H9 (cell line): ENCODE results near the gene ZNF853. TPM values are rescaled to one million over a fixed set of nuclear protein-coding genes. Genes with fewer than 3 reads are reported as not detected.

Experiments
- DNase-seq: peaks from one replicate; pipeline ENCODE4 v3.0.0-alpha.2; 2017
- H2AFZ ChIP-seq: one replicate; pipeline ENCODE4 v1.6.1; 2013; ENCODE audit warnings: mild to moderate bottlenecking, low read length, control low read depth, moderate library complexity
- H2AK5ac ChIP-seq: 2 replicates; pipeline ENCODE4 v1.6.1; 2013; ENCODE audit warnings: low read length, control low read depth, mixed read lengths; ENCODE audit not compliant: insufficient read length
- H2BK120ac ChIP-seq: one replicate; pipeline ENCODE4 v1.6.1; 2013; ENCODE audit warnings: low read depth, mild to moderate bottlenecking, low read length, control low read depth, inconsistent platforms; ENCODE audit not compliant: poor library complexity, severe bottlenecking
- H2BK12ac ChIP-seq: 2 replicates; pipeline ENCODE4 v1.6.1; 2013; ENCODE audit warnings: low read length, control low read depth, mixed read lengths, low read depth; ENCODE audit not compliant: insufficient read length
- H2BK15ac ChIP-seq: 2 replicates; pipeline ENCODE4 v1.6.1; 2013; ENCODE audit warnings: low read depth, low read length, control low read depth
- H2BK20ac ChIP-seq: one replicate; pipeline ENCODE4 v1.6.1; 2013; ENCODE audit warnings: low read depth, mild to moderate bottlenecking, low read length, control low read depth, inconsistent platforms; ENCODE audit not compliant: poor library complexity, severe bottlenecking
- H2BK5ac ChIP-seq: 2 replicates; pipeline ENCODE4 v1.6.1; 2013; ENCODE audit warnings: low read length, control low read depth, mixed read lengths; ENCODE audit not compliant: insufficient read length
- H3K14ac ChIP-seq: 2 replicates; pipeline ENCODE4 v1.6.1; 2013; ENCODE audit warnings: low read length, control low read depth; ENCODE audit not compliant: insufficient read depth
- H3K18ac ChIP-seq: 2 replicates; pipeline ENCODE4 v1.6.1; 2013; ENCODE audit warnings: low read depth, mild to moderate bottlenecking, mixed read lengths, low read length, control low read depth; ENCODE audit not compliant: insufficient read length
- H3K23ac ChIP-seq: 2 replicates; pipeline ENCODE4 v1.6.1; 2013; ENCODE audit warnings: low read length, control low read depth, mixed read lengths, low read depth; ENCODE audit not compliant: insufficient read length
- H3K23me2 ChIP-seq: 2 replicates; pipeline ENCODE4 v1.6.1; 2013; ENCODE audit warnings: low read depth, mild to moderate bottlenecking, mixed read lengths, low read length, control low read depth; ENCODE audit not compliant: insufficient read length, poor library complexity, severe bottlenecking
- H3K27ac ChIP-seq: 2 replicates; pipeline ENCODE4 v1.5.1; 2013; ENCODE audit warnings: low read length, control low read depth, mixed read lengths, low read depth; ENCODE audit not compliant: insufficient read length
- H3K27me3 ChIP-seq: 2 replicates; pipeline ENCODE4 v1.6.1; 2013; ENCODE audit warnings: low read length, control low read depth, inconsistent platforms; ENCODE audit not compliant: insufficient read depth
- H3K4ac ChIP-seq: 2 replicates; pipeline ENCODE4 v1.6.1; 2013; ENCODE audit warnings: low read depth, mild to moderate bottlenecking, control low read depth, inconsistent platforms, low read length, moderate library complexity
- H3K4me1 ChIP-seq: 2 replicates; pipeline ENCODE4 v1.6.1; 2013; ENCODE audit warnings: low read length, control low read depth, inconsistent platforms; ENCODE audit not compliant: insufficient read depth
- H3K4me2 ChIP-seq: 2 replicates; pipeline ENCODE4 v1.6.1; 2013; ENCODE audit warnings: low read length, control low read depth, mixed read lengths; ENCODE audit not compliant: insufficient read length, insufficient read depth
- H3K56ac ChIP-seq: 2 replicates; pipeline ENCODE4 v1.6.1; 2013; ENCODE audit warnings: low read depth, mild to moderate bottlenecking, mixed read lengths, low read length, control low read depth; ENCODE audit not compliant: insufficient read length
- H3K79me1 ChIP-seq: 2 replicates; pipeline ENCODE4 v1.6.1; 2013; ENCODE audit warnings: low read depth, mild to moderate bottlenecking, moderate library complexity, low read length, control low read depth, inconsistent platforms; ENCODE audit not compliant: insufficient read depth, poor library complexity, severe bottlenecking
- H3K79me2 ChIP-seq: 2 replicates; pipeline ENCODE4 v1.6.1; 2013; ENCODE audit warnings: low read length, control low read depth, inconsistent platforms; ENCODE audit not compliant: insufficient read depth
- H3K9ac ChIP-seq: 2 replicates; pipeline ENCODE4 v1.6.1; 2013; ENCODE audit warnings: low read length, control low read depth, mixed read lengths; ENCODE audit not compliant: insufficient read length; ENCODE audit errors: extremely low read depth
- H3K9me3 ChIP-seq: one replicate; pipeline ENCODE4 v1.6.1; 2013; ENCODE audit warnings: low read depth, low read length, inconsistent platforms; ENCODE audit not compliant: control insufficient read depth
- H3T11ph ChIP-seq: one replicate; pipeline ENCODE4 v1.6.1; 2013; ENCODE audit warnings: mild to moderate bottlenecking, low read length, control low read depth, inconsistent platforms
- H4K20me1 ChIP-seq: one replicate; pipeline ENCODE4 v1.6.1; 2013; ENCODE audit not compliant: control insufficient read depth, insufficient read length, insufficient read depth
- H4K5ac ChIP-seq: 2 replicates; pipeline ENCODE4 v1.6.1; 2013; ENCODE audit warnings: low read depth, mild to moderate bottlenecking, mixed read lengths, low read length, control low read depth; ENCODE audit not compliant: insufficient read length
- H4K8ac ChIP-seq: replicated peaks from 2 replicates; pipeline ENCODE4 v1.6.1; 2013; ENCODE audit warnings: low read length, control low read depth, mixed read lengths, low read depth; ENCODE audit not compliant: insufficient read length
- H4K91ac ChIP-seq: 2 replicates; pipeline ENCODE4 v1.6.1; 2013; ENCODE audit warnings: low read depth, mild to moderate bottlenecking, moderate library complexity, mixed read lengths, low read length, control low read depth; ENCODE audit not compliant: insufficient read length
- H3K27ac Mint-ChIP-seq, 3 experiments: 2 replicates in 2 of 3; 3 replicates in 1 of 3; pipeline ENCODE4 v1.8.0; 2020 to 2021; ENCODE audit warnings: mixed read lengths in 3 of 3, mild to moderate bottlenecking in 1 of 3, moderate library complexity in 1 of 3
- H3K27me3 Mint-ChIP-seq: 2 replicates; pipeline ENCODE4 v1.8.0; 2021; ENCODE audit warnings: low read depth, mild to moderate bottlenecking, moderate library complexity, mixed read lengths
- H3K36me3 Mint-ChIP-seq, 3 experiments: 2 replicates in 2 of 3; 3 replicates in 1 of 3; pipeline ENCODE4 v1.8.0; 2020 to 2021; ENCODE audit warnings: low read depth in 3 of 3, mixed read lengths in 3 of 3; ENCODE audit not compliant: insufficient read depth in 1 of 3
- H3K4me1 Mint-ChIP-seq, 2 experiments: 2 replicates each; pipeline ENCODE4 v1.8.0; 2020; ENCODE audit warnings: mixed read lengths in 2 of 2
- H3K4me3 Mint-ChIP-seq, 2 experiments: 2 replicates in 1 of 2; 3 replicates in 1 of 2; pipeline ENCODE4 v1.8.0; 2020 to 2021; ENCODE audit warnings: mild to moderate bottlenecking in 2 of 2, mixed read lengths in 2 of 2, moderate library complexity in 1 of 2
- H3K9me3 Mint-ChIP-seq, 2 experiments: 2 replicates in 1 of 2; 3 replicates in 1 of 2; pipeline ENCODE4 v1.8.0; 2020; ENCODE audit warnings: mild to moderate bottlenecking in 2 of 2, mixed read lengths in 2 of 2, moderate library complexity in 1 of 2
- CTCF ChIP-seq: fragments of 200-600 bp; sonication (generic); conservative IDR thresholded peaks from 3 replicates; pipeline ENCODE4 v1.8.0; 2021; ENCODE audit warnings: antibody characterized with exemption, mild to moderate bottlenecking
- WGBS: extraction: QIAGEN DNeasy Blood & Tissue Kit; methylation state at CpG from one replicate; pipeline ENCODE4 v1.1.7; 2013; ENCODE audit warnings: missing lambda C conversion rate, low lambda C conversion rate, mixed read lengths; ENCODE audit not compliant: insufficient read length; ENCODE audit errors: extremely low coverage; 5-methylcytosine and 5-hydroxymethylcytosine counted together
- total RNA-seq: library from RNA; stranded (reverse); gene quantifications from 2 replicates; pipeline ENCODE4 v1.2.1, GENCODE V29; 2021

The ZNF853 gene
- total RNA-seq, 1 experiment from 2014 or later = 9.6 TPM

GRCh38 chr7:6616854-6617643, 1.6 kb downstream of the ZNF853 start:
- Histone ChIP-seq H2BK20ac (no peak overlapping the region), H2BK5ac (no peak overlapping the region), H3K23ac (no peak overlapping the region), H3T11ph (no peak overlapping the region), H4K8ac (no peak overlapping the region), H2AK5ac (no peak overlapping the region), H4K20me1 (no peaks in the 10 kb centered on the region), H2AFZ (no peak overlapping the region), H3K9ac (no peak overlapping the region), H3K18ac (no peak overlapping the region), H4K91ac (no peak overlapping the region), H2BK120ac (no peak overlapping the region), H3K4ac (no peak overlapping the region), H3K79me1 (no peaks in the 10 kb centered on the region), H3K79me2 (no peaks in the 10 kb centered on the region), H2BK15ac (no peak overlapping the region), H3K56ac (no peak overlapping the region), H3K23me2 (peaks cover 11% of the 10 kb centered on the region), H3K27me3 (no peaks in the 10 kb centered on the region), H3K9me3 (no peaks in the 10 kb centered on the region), H3K27ac (no peak overlapping the region), H2BK12ac (no peak overlapping the region), H3K14ac (no peak overlapping the region; the same call in 1 of the 2 replicates), H3K4me1 (peaks cover 5% of the 10 kb centered on the region), H3K4me2 (no peak overlapping the region), H4K5ac (no peak overlapping the region)
- Mint-ChIP-seq H3K27ac (no peak overlapping the region), H3K9me3 (no peaks in the 10 kb centered on the region; a peak in 2 of 5 replicates), H3K36me3 (peaks cover 10 to 27% (median 25%) of the 10 kb centered on the region in 3 experiments), H3K4me1 (peaks cover 9 to 14% of the 10 kb centered on the region in 2 experiments), H3K4me3 (peak overlapping the region; percentile 54 to 73), H3K27me3 (no peaks in the 10 kb centered on the region; the same call in 1 of the 2 replicates)
- no peak for TF ChIP-seq CTCF
- WGBS = no CpG with 5 or more reads among the region's 20 CpGs
- no peak for DNase-seq
